Skeletal muscle tissue (tissue), 4 donors: Measurements from ENCODE around the gene SCN9A. TPM values are rescaled to one million over a fixed set of nuclear protein-coding genes. Genes with fewer than 3 reads are reported as not detected.
"Not testable (repeated sequence)": the region's sequence is repeated elsewhere in the genome, so short reads cannot be mapped to it uniquely, and the experiment has no call there.

Source experiments
- H3K27ac ChIP-seq: one replicate; pipeline ENCODE4 v1.7.0; 2013; ENCODE audit warnings: mild to moderate bottlenecking, low read depth, low read length, inconsistent platforms
- H3K27me3 ChIP-seq, 3 donors: one replicate each; pipeline ENCODE4 v1.7.0; 2013; ENCODE audit warnings: low read length in 3 of 3; ENCODE audit not compliant: control insufficient read depth in 3 of 3, insufficient read depth in 3 of 3
- H3K36me3 ChIP-seq, 3 donors: one replicate each; pipeline ENCODE4 v1.7.0; 2013; ENCODE audit warnings: low read length in 3 of 3; ENCODE audit not compliant: control insufficient read depth in 3 of 3, insufficient read depth in 3 of 3
- H3K4me1 ChIP-seq, 3 donors: one replicate each; pipeline ENCODE4 v1.7.0; 2013; ENCODE audit warnings: low read length in 3 of 3, mild to moderate bottlenecking in 3 of 3; ENCODE audit not compliant: control insufficient read depth in 3 of 3, insufficient read depth in 3 of 3
- H3K4me3 ChIP-seq, 3 donors: one replicate each; pipeline ENCODE4 v1.7.0; 2013; ENCODE audit warnings: low read length in 3 of 3
- H3K9ac ChIP-seq, 3 donors: one replicate each; pipeline ENCODE4 v1.7.0; 2013; ENCODE audit warnings: low read length in 3 of 3, mild to moderate bottlenecking in 3 of 3, moderate library complexity in 2 of 3, low read depth in 1 of 3
- H3K9me3 ChIP-seq, 3 donors: one replicate each; pipeline ENCODE4 v1.7.0; 2013; ENCODE audit warnings: low read length in 3 of 3; ENCODE audit not compliant: control insufficient read depth in 3 of 3
- total RNA-seq: library from RNA; depleted of rRNA; stranded (reverse); fragments of >200 nt; gene quantifications from one replicate; pipeline ENCODE4 v1.2.3, GENCODE V29; 2014
- donor health status: Osteomylitis.

The SCN9A gene
- 14.1 TPM for total RNA-seq

GRCh38 chr2:166375736-166376487, at the start of gene SCN9A:
TSS of gene SCN9A (minus strand) at chr2:166375944. CDS start at chr2:166311756, 64,188 bp downstream.
- peak within 1 kb of the TSS; percentile 48 to 65 (median 62) for H3K9ac ChIP-seq
- no peak within 1 kb of the TSS for H3K27ac ChIP-seq
- H3K4me3 ChIP-seq: peak within 1 kb of the TSS; percentile 67 to 81 (median 75)
- H3K9me3 ChIP-seq: no peaks in the 10 kb centered on the region
- no peaks in the 10 kb centered on the region for H3K27me3 ChIP-seq
- no peaks in the 10 kb centered on the region for H3K36me3 ChIP-seq
- H3K4me1 ChIP-seq: peaks cover 7 to 9% (median 8%) of the 10 kb centered on the region in 3 donors

GRCh38 chr2:166424841-166425240, 49.1 kb upstream of the SCN9A start:
- Histone ChIP-seq H3K9ac (no peak overlapping the region), H3K4me1 (no peaks in the 10 kb centered on the region), H3K27me3 (no peaks in the 10 kb centered on the region), H3K27ac (no peak overlapping the region), H3K36me3 (no peaks in the 10 kb centered on the region), H3K9me3 (no peaks in the 10 kb centered on the region), H3K4me3 (no peak overlapping the region)

- no peak overlapping the region for H3K4me3 ChIP-seq
- H3K27ac ChIP-seq: no peak overlapping the region
- no peak overlapping the region for H3K9ac ChIP-seq
These were observed 43.8 kb upstream of the SCN9A start for GRCh38 chr2:166419616-166419934.

GRCh38 chr2:166418853-166419615, 43.3 kb upstream of the SCN9A start:
- Histone ChIP-seq H3K4me3 (no peak overlapping the region), H3K4me1 (no peaks in the 10 kb centered on the region), H3K36me3 (no peaks in the 10 kb centered on the region), H3K9ac (no peak overlapping the region), H3K27ac (no peak overlapping the region), H3K27me3 (no peaks in the 10 kb centered on the region), H3K9me3 (no peaks in the 10 kb centered on the region)

More at GRCh38 chr2:166419616-166419934, 43.8 kb upstream of the SCN9A start:
- no peaks in the 10 kb centered on the region for H3K4me1 ChIP-seq
- H3K36me3 ChIP-seq: no peaks in the 10 kb centered on the region
- H3K9me3 ChIP-seq: no peaks in the 10 kb centered on the region
- H3K27me3 ChIP-seq: no peaks in the 10 kb centered on the region

GRCh38 chr2:166417669-166418068, 41.9 kb upstream of the SCN9A start:
- Histone ChIP-seq H3K9me3 (no peaks in the 10 kb centered on the region), H3K36me3 (no peaks in the 10 kb centered on the region), H3K4me1 (no peaks in the 10 kb centered on the region), H3K9ac (no peak overlapping the region), H3K4me3 (no peak overlapping the region), H3K27ac (no peak overlapping the region), H3K27me3 (no peaks in the 10 kb centered on the region)

GRCh38 chr2:166413255-166413654, 37.5 kb upstream of the SCN9A start:
- Histone ChIP-seq H3K27ac (no peak overlapping the region), H3K36me3 (no peaks in the 10 kb centered on the region), H3K9ac (no peak overlapping the region), H3K9me3 (no peaks in the 10 kb centered on the region), H3K27me3 (no peaks in the 10 kb centered on the region), H3K4me1 (no peaks in the 10 kb centered on the region), H3K4me3 (no peak overlapping the region)

GRCh38 chr2:166411473-166412230, 35.9 kb upstream of the SCN9A start:
- H3K36me3 ChIP-seq: no peaks in the 10 kb centered on the region
- no peaks in the 10 kb centered on the region for H3K27me3 ChIP-seq
- no peak overlapping the region for H3K9ac ChIP-seq
- no peak overlapping the region for H3K27ac ChIP-seq
- no peaks in the 10 kb centered on the region for H3K4me1 ChIP-seq
- H3K4me3 ChIP-seq: no peak overlapping the region
- no peaks in the 10 kb centered on the region for H3K9me3 ChIP-seq

- Histone ChIP-seq H3K27me3 (no peaks in the 10 kb centered on the region), H3K4me1 (no peaks in the 10 kb centered on the region), H3K9ac (no peak overlapping the region), H3K36me3 (no peaks in the 10 kb centered on the region), H3K27ac (no peak overlapping the region), H3K4me3 (no peak overlapping the region), H3K9me3 (no peaks in the 10 kb centered on the region)
These were observed 35.2 kb upstream of the SCN9A start for GRCh38 chr2:166410828-166411472.

GRCh38 chr2:166407746-166408145, 32.0 kb upstream of the SCN9A start:
- not testable (repeated sequence) for H3K27me3 ChIP-seq, H3K4me1 ChIP-seq, H3K4me3 ChIP-seq, H3K36me3 ChIP-seq, H3K9ac ChIP-seq, H3K27ac ChIP-seq, H3K9me3 ChIP-seq
